WTC11 (cell line): ENCODE results near the gene LRRC74A. TPM values are rescaled to one million over a fixed set of nuclear protein-coding genes. Genes with fewer than 3 reads are reported as not detected.

Source experiments
- ATAC-seq: fragments of 200-7000 bp; cut with Tn5 transposase; 2 replicates; pipeline ENCODE4 v1.10.0; 2021; ENCODE audit warnings: mild to moderate bottlenecking, moderate library complexity
- CTCF ChIA-PET: fragments of 300-600 bp; sonication (Branson Sonifier 250); formaldehyde crosslinking; loops from one replicate; lab custom pipeline; 2021; ENCODE audit warnings: antibody characterized with exemption; lab: Charles Lee
- POLR2A ChIA-PET: fragments of 350-600 bp; sonication (Branson Sonifier 250); formaldehyde crosslinking; loops from one replicate; lab custom pipeline; 2021; ENCODE audit warnings: antibody characterized with exemption; lab: Charles Lee
- DNase-seq: peaks from one replicate; pipeline ENCODE4 v3.0.0; 2021; ENCODE audit warnings: low spot score
- H3K27ac Mint-ChIP-seq: 2 replicates; pipeline ENCODE4 v1.8.0; 2021; ENCODE audit warnings: mixed read lengths
- H3K27me3 Mint-ChIP-seq: 2 replicates; pipeline ENCODE4 v1.8.0; 2021; ENCODE audit warnings: low read depth, mild to moderate bottlenecking, moderate library complexity, mixed read lengths
- H3K36me3 Mint-ChIP-seq: 2 replicates; pipeline ENCODE4 v1.8.0; 2021; ENCODE audit warnings: mixed read lengths
- H3K4me1 Mint-ChIP-seq: 2 replicates; pipeline ENCODE4 v1.8.0; 2022; ENCODE audit warnings: mixed read lengths
- H3K4me3 Mint-ChIP-seq: 2 replicates; pipeline ENCODE4 v1.8.0; 2021; ENCODE audit warnings: mild to moderate bottlenecking, moderate library complexity, mixed read lengths
- H3K9me3 Mint-ChIP-seq: 2 replicates; pipeline ENCODE4 v1.8.0; 2021; ENCODE audit warnings: mixed read lengths
- ATF3 ChIP-seq: sonication (generic); formaldehyde crosslinking; conservative IDR thresholded peaks from 2 replicates; pipeline ENCODE4 v1.8.1; 2022; ENCODE audit warnings: mild to moderate bottlenecking, missing genetic modification reagents
- CDX4 ChIP-seq: fragments of 250-450 bp; sonication (Bioruptor Pico); IDR thresholded peaks from 2 replicates; pipeline ENCODE4 v1.9.0; 2021; ENCODE audit warnings: moderate library complexity, mild to moderate bottlenecking, inconsistent platforms, borderline replicate concordance
- ELF4 ChIP-seq: sonication (generic); formaldehyde crosslinking; IDR thresholded peaks from 2 replicates; pipeline ENCODE4 v1.8.1; 2022; ENCODE audit warnings: low read depth, mild to moderate bottlenecking, moderate library complexity, missing genetic modification reagents
- FOXK1 ChIP-seq: sonication (generic); formaldehyde crosslinking; IDR thresholded peaks from 2 replicates; pipeline ENCODE4 v1.8.0; 2022; ENCODE audit warnings: mild to moderate bottlenecking, moderate library complexity, missing genetic modification reagents
- HMGA2 ChIP-seq: fragments of 250-450 bp; sonication (Bioruptor Pico); IDR thresholded peaks from 2 replicates; pipeline ENCODE4 v1.4.0; 2021; ENCODE audit warnings: mild to moderate bottlenecking, moderate library complexity
- MXD4 ChIP-seq: fragments of 250-450 bp; sonication (Bioruptor Pico); IDR thresholded peaks from 2 replicates; pipeline ENCODE4 v1.8.0; 2021; ENCODE audit warnings: mild to moderate bottlenecking, moderate library complexity, borderline replicate concordance
- MYBL2 ChIP-seq: sonication (generic); formaldehyde crosslinking; IDR thresholded peaks from 2 replicates; pipeline ENCODE4 v1.8.1; 2023; ENCODE audit warnings: mild to moderate bottlenecking, moderate library complexity, missing genetic modification reagents
- NFATC4 ChIP-seq: fragments of 250-450 bp; sonication (Bioruptor Pico); IDR thresholded peaks from 2 replicates; pipeline ENCODE4 v1.9.0; 2021; ENCODE audit warnings: mild to moderate bottlenecking
- NR2C2 ChIP-seq: sonication (generic); formaldehyde crosslinking; IDR thresholded peaks from 2 replicates; pipeline ENCODE4 v1.8.0; 2022; ENCODE audit warnings: mild to moderate bottlenecking, missing genetic modification reagents
- PRDM15 ChIP-seq: sonication (generic); formaldehyde crosslinking; IDR thresholded peaks from 2 replicates; pipeline ENCODE4 v1.8.0; 2022; ENCODE audit warnings: missing genetic modification reagents
- SMAD3 ChIP-seq: sonication (generic); formaldehyde crosslinking; IDR thresholded peaks from 2 replicates; pipeline ENCODE4 v1.8.0; 2022; ENCODE audit warnings: missing genetic modification reagents, mild to moderate bottlenecking, borderline replicate concordance
- USF2 ChIP-seq: sonication (generic); formaldehyde crosslinking; IDR thresholded peaks from 2 replicates; pipeline ENCODE4 v1.8.1; 2023; ENCODE audit warnings: mild to moderate bottlenecking, missing genetic modification reagents, moderate library complexity
- ZNF281 ChIP-seq: sonication (generic); formaldehyde crosslinking; IDR thresholded peaks from 2 replicates; pipeline ENCODE4 v1.8.0; 2023; ENCODE audit warnings: mild to moderate bottlenecking, missing genetic modification reagents
- ZNF423 ChIP-seq: fragments of 250-450 bp; sonication (Bioruptor Pico); IDR thresholded peaks from 2 replicates; pipeline ENCODE4 v2.1.2; 2022; ENCODE audit warnings: mild to moderate bottlenecking, moderate library complexity
- ZNF671 ChIP-seq: fragments of 250-450 bp; sonication (Bioruptor Pico); IDR thresholded peaks from 2 replicates; pipeline ENCODE4 v1.8.0; 2021; ENCODE audit warnings: mild to moderate bottlenecking
- total RNA-seq: library from RNA; stranded (reverse); gene quantifications from 3 replicates; pipeline ENCODE4 v1.2.3, GENCODE V29; 2021
- TF ChIP-seq, protein P1 (sequence below): fragments of 250-450 bp; sonication (Bioruptor Pico); IDR thresholded peaks from 2 replicates; pipeline ENCODE4 v1.9.0; 2021; ENCODE audit warnings: mild to moderate bottlenecking
- TF ChIP-seq, protein P2 (sequence below): sonication (generic); formaldehyde crosslinking; IDR thresholded peaks from 2 replicates; pipeline ENCODE4 v1.8.1; 2022; ENCODE audit warnings: missing genetic modification reagents, borderline replicate concordance

LRRC74A gene
- total RNA-seq, 1 experiment from 2014 or later, result not detected

- TF ChIP-seq MYBL2 (CRISPR knock-in tag), result no peak
- TF ChIP-seq, protein P1, sequence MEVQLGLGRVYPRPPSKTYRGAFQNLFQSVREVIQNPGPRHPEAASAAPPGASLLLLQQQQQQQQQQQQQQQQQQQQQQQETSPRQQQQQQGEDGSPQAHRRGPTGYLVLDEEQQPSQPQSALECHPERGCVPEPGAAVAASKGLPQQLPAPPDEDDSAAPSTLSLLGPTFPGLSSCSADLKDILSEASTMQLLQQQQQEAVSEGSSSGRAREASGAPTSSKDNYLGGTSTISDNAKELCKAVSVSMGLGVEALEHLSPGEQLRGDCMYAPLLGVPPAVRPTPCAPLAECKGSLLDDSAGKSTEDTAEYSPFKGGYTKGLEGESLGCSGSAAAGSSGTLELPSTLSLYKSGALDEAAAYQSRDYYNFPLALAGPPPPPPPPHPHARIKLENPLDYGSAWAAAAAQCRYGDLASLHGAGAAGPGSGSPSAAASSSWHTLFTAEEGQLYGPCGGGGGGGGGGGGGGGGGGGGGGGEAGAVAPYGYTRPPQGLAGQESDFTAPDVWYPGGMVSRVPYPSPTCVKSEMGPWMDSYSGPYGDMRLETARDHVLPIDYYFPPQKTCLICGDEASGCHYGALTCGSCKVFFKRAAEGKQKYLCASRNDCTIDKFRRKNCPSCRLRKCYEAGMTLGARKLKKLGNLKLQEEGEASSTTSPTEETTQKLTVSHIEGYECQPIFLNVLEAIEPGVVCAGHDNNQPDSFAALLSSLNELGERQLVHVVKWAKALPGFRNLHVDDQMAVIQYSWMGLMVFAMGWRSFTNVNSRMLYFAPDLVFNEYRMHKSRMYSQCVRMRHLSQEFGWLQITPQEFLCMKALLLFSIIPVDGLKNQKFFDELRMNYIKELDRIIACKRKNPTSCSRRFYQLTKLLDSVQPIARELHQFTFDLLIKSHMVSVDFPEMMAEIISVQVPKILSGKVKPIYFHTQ (CRISPR knock-in tag), result no peak
- TF ChIP-seq, all 79 proteins: peak for 0
These were observed 1.6 kb downstream of the LRRC74A start (continued) for GRCh38 chr14:76827696-76828296.

DNA sequence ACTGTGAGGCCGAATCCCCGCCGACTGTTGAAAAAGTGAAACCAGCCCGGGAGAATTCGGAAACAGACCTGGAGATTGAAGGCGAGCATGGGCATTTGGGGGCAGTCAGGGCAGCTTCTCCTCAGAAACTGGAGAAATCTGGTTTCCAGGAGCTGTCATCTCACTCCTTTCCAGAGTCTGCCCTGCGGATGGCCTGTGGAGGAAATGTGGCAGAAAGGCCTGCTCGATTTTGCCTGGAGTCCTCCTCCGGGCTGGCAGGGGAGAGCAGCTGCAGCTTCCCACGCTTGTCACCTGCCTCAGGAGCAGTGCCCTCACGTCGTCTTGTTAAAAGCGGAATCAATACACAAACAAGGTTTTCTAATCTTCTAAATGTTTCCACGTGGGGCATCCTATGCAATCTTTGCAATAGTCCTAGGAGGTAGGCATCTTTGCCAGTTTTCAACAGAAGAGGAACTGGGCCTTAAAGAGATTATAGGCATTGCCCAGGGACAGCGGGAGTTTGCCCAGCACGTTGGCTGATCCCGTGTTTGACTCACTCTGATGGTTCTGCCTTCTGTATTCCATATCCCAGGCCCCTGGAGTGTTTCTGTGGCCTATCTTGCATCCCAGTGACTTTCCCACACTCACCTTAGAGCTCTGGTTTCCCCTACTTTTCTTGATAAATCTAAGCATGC is 2.3 kb downstream of the LRRC74A start:
- peak; percentile 47 for ATAC-seq
- TF ChIP-seq ATF3 (CRISPR knock-in tag) (no peak), NR2C2 (no peak), MYBL2 (CRISPR knock-in tag) (no peak), ZNF671 (CRISPR knock-in tag) (no peak), NFATC4 (CRISPR knock-in tag) (no peak), CDX4 (no peak), MXD4 (no peak)
- H3K27ac Mint-ChIP-seq, result no peak overlapping the region
- DNase-seq, result no peak
- peaks cover 23% of the 10 kb centered on the region for H3K4me1 Mint-ChIP-seq
- no peaks in the 10 kb centered on the region for H3K36me3 Mint-ChIP-seq
- H3K4me3 Mint-ChIP-seq, result no peak overlapping the region
- CTCF ChIA-PET, result interaction anchor here (0.6 to 3.4 kb wide), 5 partner anchors 44 to 242 kb away, joined by 3 to 15 read pairs (median 4); no protein-coding TSS in a partner anchor
- no peaks in the 10 kb centered on the region; the same call in 1 of the 2 replicates for H3K27me3 Mint-ChIP-seq
- peaks cover 7% of the 10 kb centered on the region for H3K9me3 Mint-ChIP-seq
- POLR2A ChIA-PET, result no interaction called here

DNA sequence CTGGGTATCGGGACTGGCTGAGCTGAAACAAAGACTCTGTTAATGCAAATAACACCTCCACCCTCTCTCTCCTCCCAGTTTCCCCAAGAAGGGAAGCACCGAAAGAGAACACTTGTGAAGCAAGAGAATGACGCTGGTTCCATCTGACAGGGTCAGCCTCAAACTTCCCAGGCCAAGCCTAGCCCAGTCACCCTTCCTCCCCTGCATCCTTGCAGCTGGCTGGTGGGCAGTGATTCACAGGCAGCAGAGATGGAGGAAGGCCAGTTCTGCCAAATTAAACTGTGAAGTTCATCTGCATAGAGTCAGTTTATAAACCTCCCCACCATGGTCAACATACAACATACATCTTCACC is 2.8 kb downstream of the LRRC74A start:
- ATAC-seq (no peak; the same call in 1 of the 2 replicates), DNase-seq (no peak)
- POLR2A ChIA-PET, result no interaction called here
- no peaks in the 10 kb centered on the region; the same call in 1 of the 2 replicates for H3K27me3 Mint-ChIP-seq
- no peaks in the 10 kb centered on the region for H3K36me3 Mint-ChIP-seq
- H3K4me3 Mint-ChIP-seq, result no peak overlapping the region
- H3K9me3 Mint-ChIP-seq, result peaks cover 7% of the 10 kb centered on the region
- CTCF ChIA-PET, result interaction anchor here (0.6 to 3.4 kb wide), 5 partner anchors 44 to 242 kb away, joined by 3 to 15 read pairs (median 4); no protein-coding TSS in a partner anchor
- peaks cover 23% of the 10 kb centered on the region for H3K4me1 Mint-ChIP-seq
- H3K27ac Mint-ChIP-seq, result no peak overlapping the region
- TF ChIP-seq HMGA2 (CRISPR knock-in tag), result no peak
- TF ChIP-seq PRDM15 (CRISPR knock-in tag), result no peak
- no peak for TF ChIP-seq MXD4
- no peak for TF ChIP-seq SMAD3 (CRISPR knock-in tag)
- no peak for TF ChIP-seq USF2
- TF ChIP-seq, protein P2, sequence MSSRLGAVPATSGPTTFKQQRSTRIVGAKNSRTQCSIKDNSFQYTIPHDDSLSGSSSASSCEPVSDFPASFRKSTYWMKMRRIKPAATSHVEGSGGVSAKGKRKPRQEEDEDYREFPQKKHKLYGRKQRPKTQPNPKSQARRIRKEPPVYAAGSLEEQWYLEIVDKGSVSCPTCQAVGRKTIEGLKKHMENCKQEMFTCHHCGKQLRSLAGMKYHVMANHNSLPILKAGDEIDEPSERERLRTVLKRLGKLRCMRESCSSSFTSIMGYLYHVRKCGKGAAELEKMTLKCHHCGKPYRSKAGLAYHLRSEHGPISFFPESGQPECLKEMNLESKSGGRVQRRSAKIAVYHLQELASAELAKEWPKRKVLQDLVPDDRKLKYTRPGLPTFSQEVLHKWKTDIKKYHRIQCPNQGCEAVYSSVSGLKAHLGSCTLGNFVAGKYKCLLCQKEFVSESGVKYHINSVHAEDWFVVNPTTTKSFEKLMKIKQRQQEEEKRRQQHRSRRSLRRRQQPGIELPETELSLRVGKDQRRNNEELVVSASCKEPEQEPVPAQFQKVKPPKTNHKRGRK (CRISPR knock-in tag), result no peak
- TF ChIP-seq ELF4 (CRISPR knock-in tag), result no peak
- no peak for TF ChIP-seq ZNF423 (CRISPR knock-in tag)
- TF ChIP-seq ATF3 (CRISPR knock-in tag), result no peak
- no peak for TF ChIP-seq ZNF281 (CRISPR knock-in tag)
- no peak for TF ChIP-seq FOXK1 (CRISPR knock-in tag)
